Measurements from ENCODE around the gene UBALD2.

- TF ChIP-seq CTCF (IDR thresholded peaks at IDR 0.05; ENCODE audit: insufficient read depth, low read length) (no peak), POLR2AphosphoS5 (IDR thresholded peaks at IDR 0.05; ENCODE audit: low read depth) (no peak), GABPA (IDR thresholded peaks at IDR 0.05; ENCODE audit: low read depth) (no peak), REST (IDR thresholded peaks at IDR 0.05; ENCODE audit: insufficient replicate concordance, low read depth) (no peak), SPI1 (IDR thresholded peaks at IDR 0.05; ENCODE audit: borderline replicate concordance, low read depth) (no peak)
These were observed 29.3 kb upstream of the UBALD2 start for GRCh38 chr17:76235883-76236282.
